Colonic mucosa (tissue), 4 donors: Measurements from ENCODE around the gene NBEAL1. TPM values are rescaled to one million over a fixed set of nuclear protein-coding genes. Genes with fewer than 3 reads are reported as not detected.
"Not testable (repeated sequence)": the region's sequence is repeated elsewhere in the genome, so short reads cannot be mapped to it uniquely, and the experiment has no call there.

Experiments used
- DNase-seq: peaks from one replicate; pipeline ENCODE4 v3.0.0-alpha.2; 2020
- H3K27ac ChIP-seq: fragments of 200-600 bp; one replicate; pipeline ENCODE4 v1.8.0; 2021
- H3K27me3 ChIP-seq: fragments of 200-600 bp; one replicate; pipeline ENCODE4 v1.8.0; 2021
- H3K36me3 ChIP-seq: fragments of 200-600 bp; one replicate; pipeline ENCODE4 v1.8.0; 2021
- H3K4me1 ChIP-seq: fragments of 200-600 bp; one replicate; pipeline ENCODE4 v1.8.0; 2021; ENCODE audit warnings: mild to moderate bottlenecking
- H3K4me3 ChIP-seq: fragments of 200-600 bp; one replicate; pipeline ENCODE4 v1.8.0; 2021
- H3K9ac ChIP-seq, 2 donors: one replicate each; pipeline ENCODE4 v1.7.0; 2013; ENCODE audit warnings: control low read depth in 2 of 2, low read depth in 2 of 2, low read length in 2 of 2
- H3K9me3 ChIP-seq: fragments of 200-600 bp; one replicate; pipeline ENCODE4 v1.8.0; 2021
- CTCF ChIP-seq: fragments of 200-600 bp; IDR thresholded peaks from one replicate; pipeline ENCODE4 v1.8.0; 2022; ENCODE audit warnings: antibody characterized with exemption, mild to moderate bottlenecking
- intact Hi-C: fragments of 100-400 bp; cut with DNase I; formaldehyde crosslinking; loops from one replicate; pipeline ENCODE4 v1.14.1; 2022
- total RNA-seq, 2 donors: library from RNA; stranded (reverse); fragmentation: NEBNext Ultra II Directional in 1 of 2; extraction: Animal tissue kit (Norgen Biotek cat#: 25700) in 1 of 2; gene quantifications; one replicate each; pipeline ENCODE4 v1.2.1, GENCODE V29; 2021
- donor health status: healthy.
- donor health status: DM: no; HTN: no; CAD: no.
- donor health status: DM: no; HTN: no; CAD: no.

The NBEAL1 gene
- total RNA-seq, 2 donors from 2014 or later, result 61.8 to 72.7 TPM

DNA sequence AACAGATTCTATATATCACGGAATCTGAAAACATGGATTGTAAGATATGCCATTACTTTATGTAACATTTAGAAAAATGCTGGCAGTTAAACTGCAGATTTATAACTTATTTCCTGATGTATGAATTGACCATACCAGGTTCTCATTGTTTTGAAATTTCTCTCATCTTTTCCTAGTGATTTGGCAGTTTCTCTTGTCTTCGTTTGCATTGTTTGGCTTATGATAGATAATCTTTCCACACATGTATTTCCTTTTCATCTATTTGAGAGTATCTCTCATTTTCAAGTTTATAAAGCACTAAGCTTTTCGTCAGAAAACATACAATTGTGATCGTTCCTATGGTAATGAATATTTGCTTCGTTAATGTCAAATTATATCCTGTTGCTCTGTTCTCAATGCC lies 16.3 kb downstream of the NBEAL1 start:
- Histone ChIP-seq H3K9ac (no peak overlapping the region), H3K4me3 (no peak overlapping the region), H3K9me3 (no peaks in the 10 kb centered on the region), H3K4me1 (no peaks in the 10 kb centered on the region), H3K27ac (no peak overlapping the region), H3K27me3 (no peaks in the 10 kb centered on the region), H3K36me3 (no peaks in the 10 kb centered on the region)
- no peak for DNase-seq
- intact Hi-C loops, result no loop called here
- TF ChIP-seq CTCF, result no peak

- intact Hi-C loops, result no loop called here
- H3K9me3 ChIP-seq, result no peaks in the 10 kb centered on the region
- H3K9ac ChIP-seq, result no peak overlapping the region
- no peaks in the 10 kb centered on the region for H3K27me3 ChIP-seq
- H3K36me3 ChIP-seq, result no peaks in the 10 kb centered on the region
- no peak overlapping the region for H3K4me3 ChIP-seq
- no peak for DNase-seq
- no peak overlapping the region for H3K27ac ChIP-seq
- TF ChIP-seq CTCF, result no peak
- no peaks in the 10 kb centered on the region for H3K4me1 ChIP-seq
Observed at GRCh38 chr2:203033395-203033794, 18.7 kb downstream of the NBEAL1 start.

DNA sequence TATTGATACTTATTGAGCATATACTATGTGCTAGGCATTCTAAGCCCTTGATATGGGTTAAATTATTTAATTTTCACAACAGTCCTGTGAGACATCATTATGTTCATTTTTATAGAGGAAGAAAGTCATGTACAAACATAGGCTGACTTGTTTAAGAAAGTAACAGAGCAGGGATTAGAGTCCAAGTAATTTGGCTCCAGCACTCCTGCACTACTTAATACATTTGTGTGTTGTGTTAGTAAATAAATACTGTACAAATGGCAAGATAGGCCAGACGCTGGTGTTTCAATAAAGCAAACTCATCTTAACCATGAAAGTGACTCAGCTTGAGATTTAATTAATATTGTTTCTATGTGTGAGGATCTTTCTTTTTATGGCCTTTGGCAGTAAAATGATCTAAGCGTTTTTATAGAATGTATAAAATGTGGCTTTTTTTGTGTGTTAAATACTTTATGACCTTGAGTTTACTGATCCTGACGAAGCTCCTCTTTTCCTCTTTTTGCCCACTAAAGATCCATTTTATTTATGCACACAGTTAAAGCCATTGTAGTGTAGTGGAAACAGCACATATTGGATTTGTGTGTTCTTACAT lies 21.3 kb downstream of the NBEAL1 start:
- no peak overlapping the region for H3K4me3 ChIP-seq
- no peaks in the 10 kb centered on the region for H3K27me3 ChIP-seq
- H3K36me3 ChIP-seq, result no peaks in the 10 kb centered on the region
- no peak overlapping the region for H3K27ac ChIP-seq
- H3K9me3 ChIP-seq, result no peaks in the 10 kb centered on the region
- DNase-seq, result no peak
- no peaks in the 10 kb centered on the region for H3K4me1 ChIP-seq
- no peak overlapping the region for H3K9ac ChIP-seq
- intact Hi-C loops, result no loop called here
- no peak for TF ChIP-seq CTCF

GRCh38 chr2:203037026-203037425 lies 22.4 kb downstream of the NBEAL1 start:
- intact Hi-C loops, result no loop called here
- Histone ChIP-seq H3K9me3 (no peaks in the 10 kb centered on the region), H3K27ac (no peak overlapping the region), H3K9ac (no peak overlapping the region), H3K4me3 (no peak overlapping the region), H3K4me1 (no peaks in the 10 kb centered on the region), H3K27me3 (no peaks in the 10 kb centered on the region), H3K36me3 (no peaks in the 10 kb centered on the region)
- no peak for TF ChIP-seq CTCF
- DNase-seq, result no peak

DNA sequence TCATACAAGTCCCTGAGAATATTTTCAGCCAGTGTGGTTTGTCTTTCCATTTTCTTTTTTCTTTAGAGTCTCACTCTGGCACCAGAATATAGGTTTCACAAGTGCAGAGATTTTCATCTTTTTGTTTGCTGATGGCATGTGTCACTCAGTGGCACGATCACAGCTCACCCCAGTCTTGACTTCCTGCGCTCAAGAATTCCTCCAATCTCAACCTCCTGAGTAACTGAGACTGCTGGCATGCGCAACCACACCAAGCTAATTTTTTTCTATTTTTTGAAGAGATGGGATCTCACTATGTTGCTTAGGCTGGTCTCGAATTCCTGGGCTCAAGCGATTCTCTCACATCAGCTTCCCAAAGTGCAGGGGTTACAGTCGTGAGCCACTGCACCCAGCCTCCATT lies 23.9 kb downstream of the NBEAL1 start:
- H3K9ac ChIP-seq, result no peak overlapping the region
- no peaks in the 10 kb centered on the region for H3K4me1 ChIP-seq
- no peak for TF ChIP-seq CTCF
- H3K27ac ChIP-seq, result no peak overlapping the region
- no peak for DNase-seq
- H3K9me3 ChIP-seq, result no peaks in the 10 kb centered on the region
- intact Hi-C loops, result no loop called here
- no peak overlapping the region for H3K4me3 ChIP-seq
- no peaks in the 10 kb centered on the region for H3K27me3 ChIP-seq
- no peaks in the 10 kb centered on the region for H3K36me3 ChIP-seq

DNA sequence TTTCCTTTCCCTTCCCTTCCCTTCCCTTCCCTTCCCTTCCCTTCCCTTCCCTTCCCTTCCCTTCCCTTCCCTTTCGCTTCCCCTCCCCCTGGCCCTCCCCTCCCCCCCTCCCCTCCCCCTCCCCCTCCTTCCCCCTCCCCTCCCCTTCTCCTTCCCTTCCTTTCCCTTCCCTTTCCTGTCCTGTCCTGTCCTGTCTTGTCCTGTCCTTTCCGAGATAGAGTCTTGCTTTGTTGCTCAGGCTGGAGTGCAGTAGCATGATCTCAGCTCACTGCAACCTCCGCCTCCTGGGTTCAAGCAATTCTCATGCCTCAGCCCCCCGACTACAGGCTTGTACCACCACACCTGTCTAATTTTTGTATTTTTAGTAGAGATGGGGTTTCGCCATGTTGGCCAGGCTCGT lies 24.5 kb downstream of the NBEAL1 start:
- DNase-seq, H3K4me3 ChIP-seq, H3K27ac ChIP-seq, H3K27me3 ChIP-seq, H3K9ac ChIP-seq, H3K4me1 ChIP-seq, H3K9me3 ChIP-seq, intact Hi-C loops, H3K36me3 ChIP-seq: not testable (repeated sequence)
